K562 (cell line): ENCODE data around the gene OMA1. TPM values are rescaled to one million over a fixed set of nuclear protein-coding genes. Genes with fewer than 3 reads are reported as not detected.
A peak's percentile ranks its signal among the peaks of the same experiment; 100 is the strongest.
"Not testable (repeated sequence)": the region's sequence is repeated elsewhere in the genome, so short reads cannot be mapped to it uniquely, and the experiment has no call there.

Experiments
- ATAC-seq: fragments of 200-7000 bp; cut with Tn5 transposase; 3 replicates; pipeline ENCODE4 v1.9.1; 2020; ENCODE audit warnings: moderate library complexity
- BruUV-seq: library from RNA; stranded (reverse); fragments of 400-500 nt; replicated peaks from 2 replicates; lab custom pipeline; 2021; lab: Mats Ljungman, UMichigan
- CTCF ChIA-PET: fragments of 300-600 bp; formaldehyde crosslinking; extraction: SDS; loops from one replicate; lab custom pipeline; 2021; ENCODE audit warnings: low intra/inter-chr PET ratio; lab: Yijun Ruan, JAX
- POLR2A ChIA-PET: fragments of 300-600, 350-650 bp; sonication (Branson Sonifier 250); formaldehyde crosslinking; extraction: SDS; loops from one replicate; lab custom pipeline; 2021; ENCODE audit warnings: antibody characterized with exemption, inconsistent platforms; lab: Yijun Ruan, JAX
- DNase-seq, 4 experiments: peaks; one replicate each; pipeline versions ENCODE4 v3.0.0 to v3.0.0-alpha.2; 2011 to 2018; ENCODE audit warnings: low spot score in 3 of 4, mixed read lengths in 3 of 4; ENCODE audit errors: extremely low read depth in 1 of 4
- FAIRE-seq: peaks from 2 replicates; lab custom pipeline; 2011; peaks lifted over from hg19 to GRCh38; lab: Jason Lieb, UNC
- H2AFZ ChIP-seq: 2 replicates; pipeline ENCODE4 v1.6.0; 2011; ENCODE audit warnings: low read depth, low read length, control low read depth, inconsistent platforms
- H3K27ac ChIP-seq: fragments of 200-600 bp; 3 replicates; pipeline ENCODE4 v1.8.0; 2011; ENCODE audit warnings: low read depth, mild to moderate bottlenecking, control low read depth, inconsistent platforms, low read length, moderate library complexity, mixed read lengths; ENCODE audit errors: extremely low read depth
- H3K27me3 ChIP-seq, 2 experiments: fragments of 300-600 bp in 1 of 2; 2 replicates in 1 of 2; 3 replicates in 1 of 2; pipeline versions ENCODE4 v1.6.0 to v1.8.0; 2011; ENCODE audit warnings: inconsistent platforms in 2 of 2, low read length in 2 of 2, mild to moderate bottlenecking in 1 of 2, mixed read lengths in 1 of 2, moderate library complexity in 1 of 2; ENCODE audit not compliant: control insufficient read depth in 2 of 2, insufficient read depth in 2 of 2
- H3K36me3 ChIP-seq: fragments of 300-600 bp; 3 replicates; pipeline ENCODE4 v1.8.0; 2011; ENCODE audit warnings: mild to moderate bottlenecking, low read length, inconsistent platforms; ENCODE audit not compliant: control insufficient read depth, insufficient read depth
- H3K4me1 ChIP-seq, 2 experiments: fragments of 200-600 bp in 1 of 2; replicated peaks in 1 of 2; 2 replicates in 1 of 2; 3 replicates in 1 of 2; pipeline versions ENCODE4 v1.5.1 to v1.8.0; 2011; ENCODE audit warnings: inconsistent platforms in 2 of 2, low read length in 2 of 2, mild to moderate bottlenecking in 1 of 2, mixed read lengths in 1 of 2, moderate library complexity in 1 of 2; ENCODE audit not compliant: control insufficient read depth in 2 of 2, insufficient read depth in 2 of 2
- H3K4me2 ChIP-seq: 2 replicates; pipeline ENCODE4 v1.6.1; 2011; ENCODE audit warnings: low read length, control low read depth, inconsistent platforms, mixed read lengths; ENCODE audit not compliant: insufficient read depth
- H3K4me3 ChIP-seq: fragments of 200-600 bp; sonication (generic), shearing (Covaris generic); 2 replicates; pipeline ENCODE4 v1.5.1; 2016; ENCODE audit warnings: control low read depth, inconsistent platforms
- H3K79me2 ChIP-seq: fragments of 200-600 bp; 3 replicates; pipeline ENCODE4 v1.8.0; 2011; ENCODE audit warnings: low read length, inconsistent platforms; ENCODE audit not compliant: control insufficient read depth, insufficient read depth
- H3K9ac ChIP-seq, 2 experiments: 2 replicates each; pipeline versions ENCODE4 v1.6.0 to v1.6.1; 2011; ENCODE audit warnings: low read depth in 2 of 2, low read length in 2 of 2, control low read depth in 1 of 2, inconsistent platforms in 1 of 2, mild to moderate bottlenecking in 1 of 2, mixed read lengths in 1 of 2; ENCODE audit not compliant: insufficient read depth in 1 of 2
- H3K9me1 ChIP-seq: one replicate; pipeline ENCODE4 v1.6.0; 2011; ENCODE audit warnings: inconsistent platforms, mild to moderate bottlenecking, low read length, moderate library complexity; ENCODE audit not compliant: control insufficient read depth, insufficient read depth
- H3K9me3 ChIP-seq: replicated peaks from 2 replicates; pipeline ENCODE4 v1.5.1; 2011; ENCODE audit warnings: low read depth, low read length, inconsistent platforms; ENCODE audit not compliant: control insufficient read depth, insufficient read depth
- H4K20me1 ChIP-seq: replicated peaks from 2 replicates; pipeline ENCODE4 v1.6.1; 2011; ENCODE audit warnings: low read length, inconsistent platforms, mixed read lengths; ENCODE audit not compliant: control insufficient read depth, insufficient read depth
- BMI1 ChIP-seq: fragments of 150-350 bp; IDR thresholded peaks from 2 replicates; pipeline ENCODE4 v1.6.1; 2014; ENCODE audit warnings: low read length
- ELF4 ChIP-seq: fragments of 450-650 bp; formaldehyde crosslinking; IDR thresholded peaks from 2 replicates; pipeline ENCODE4 v1.4.0; 2022; ENCODE audit warnings: missing genetic modification characterization
- MLLT1 ChIP-seq, 2 experiments: fragments of 450-650 bp; IDR thresholded peaks; 2 replicates each; pipeline ENCODE4 v1.6.1; 2016
- NFXL1 ChIP-seq: fragments of 450-650 bp; formaldehyde crosslinking; IDR thresholded peaks from 2 replicates; pipeline ENCODE4 v1.4.0; 2021; ENCODE audit warnings: mild to moderate bottlenecking
- RB1 ChIP-seq: fragments of 450-650 bp; IDR thresholded peaks from 2 replicates; pipeline ENCODE4 v1.6.1; 2017; ENCODE audit warnings: low read depth, mild to moderate bottlenecking
- RFX7 ChIP-seq: fragments of 250-450 bp; sonication (Bioruptor Pico); IDR thresholded peaks from 2 replicates; pipeline ENCODE4 v1.5.1; 2021; ENCODE audit warnings: mild to moderate bottlenecking
- SRSF1 ChIP-seq: fragments of 200-400 bp; formaldehyde crosslinking; IDR thresholded peaks from 2 replicates; pipeline ENCODE4 v1.6.1; 2017; ENCODE audit warnings: mild to moderate bottlenecking, low read depth, low read length, moderate library complexity
- ZKSCAN3 ChIP-seq: fragments of 250-450 bp; sonication (Bioruptor Pico); IDR thresholded peaks from 2 replicates; pipeline ENCODE4 v1.4.0; 2020
- ZNF184 ChIP-seq: sonication (generic); formaldehyde crosslinking; IDR thresholded peaks from 2 replicates; pipeline ENCODE4 v1.5.0; 2020; ENCODE audit warnings: missing genetic modification reagents
- WGBS: fragments of 100-300 bp; shearing (Covaris generic); methylation state at CpG from one replicate; pipeline ENCODE4 v1.1.6; 2016; ENCODE audit warnings: low coverage, mixed read lengths; ENCODE audit not compliant: insufficient coverage; ENCODE audit errors: missing lambda C conversion rate; 5-methylcytosine and 5-hydroxymethylcytosine counted together
- in situ Hi-C: fragments of 300-500 bp; cut with MboI; formaldehyde crosslinking; loops from 4 replicates; pipeline ENCODE4 v1.15.0; 2018; ENCODE audit warnings: inconsistent platforms, mixed read lengths
- intact Hi-C: fragments of 100-400 bp; cut with micrococcal nuclease; formaldehyde crosslinking; loops from 2 replicates; pipeline ENCODE4 v1.14.2; 2022
- polyA plus RNA-seq, 8 experiments: library from polyadenylated mRNA; depleted of rRNA in 4 of 8; stranded (reverse) in 5 of 8; unstranded in 3 of 8; fragments of >200 nt; fragmentation: Nextera tagmentation in 2 of 8; fragmentation: Illumina TruSeq in 1 of 8; extraction: Ambion mirVana in 2 of 8; extraction: Trizol in 1 of 8; gene quantifications; 2 replicates each; pipeline versions ENCODE4 v1.2.1 to v1.2.3, GENCODE V29; 2011 to 2014; ENCODE audit warnings: inconsistent platforms in 1 of 8, missing spikeins in 1 of 8
- total RNA-seq, 7 experiments: library from RNA; depleted of rRNA in 6 of 7; stranded (reverse); fragments of >200 nt in 6 of 7; fragmentation: Illumina TruSeq in 2 of 7; extraction: Trizol in 2 of 7; gene quantifications; 2 replicates each; pipeline versions ENCODE4 v1.2.1 to v1.2.3, GENCODE V29; 2011 to 2021; ENCODE audit warnings: low replicate concordance in 1 of 7
- TF ChIP-seq, protein P1 (sequence below): fragments of 450-650 bp; formaldehyde crosslinking; IDR thresholded peaks from 2 replicates; pipeline ENCODE4 v1.4.0; 2022; ENCODE audit warnings: mild to moderate bottlenecking, moderate library complexity

OMA1 gene
- total and polyA plus RNA-seq, 9 of the 15 experiments (the other 6 are each of a cell fraction or from before 2014, with no cell fraction given): 16.6 to 51.5 (median 33.5) TPM

DNA sequence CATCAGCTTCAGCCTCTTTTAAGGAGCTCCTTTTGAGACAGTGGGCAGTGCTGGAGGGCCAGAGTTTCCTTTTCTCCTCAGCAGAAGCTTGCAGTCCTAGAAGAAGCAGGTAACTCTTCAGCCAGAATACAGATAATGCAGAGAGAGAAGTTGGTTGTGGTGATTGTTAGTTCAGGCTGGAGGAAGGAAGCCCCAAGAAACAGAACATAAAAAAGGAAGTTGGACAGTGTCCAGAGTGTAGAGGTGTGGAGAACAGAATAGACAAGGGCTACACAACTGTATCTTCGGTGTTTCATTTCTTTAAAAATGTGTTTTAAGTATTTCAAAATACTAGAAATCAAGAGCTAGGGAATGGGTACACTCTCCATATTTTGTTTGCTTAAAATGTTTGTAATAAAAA, 37.0 kb upstream of the OMA1 start:
- Histone ChIP-seq H4K20me1 (no peaks in the 10 kb centered on the region; the same call in 1 of the 2 replicates), H3K9me1 (no peaks in the 10 kb centered on the region), H2AFZ (no peak overlapping the region), H3K27ac (no peak overlapping the region), H3K79me2 (no peaks in the 10 kb centered on the region), H3K9ac (no peak overlapping the region), H3K27me3 (peaks cover 0 to 3% of the 10 kb centered on the region in 2 experiments; a peak in 1 of 5 replicates), H3K4me3 (no peak overlapping the region), H3K36me3 (no peaks in the 10 kb centered on the region), H3K9me3 (no peaks in the 10 kb centered on the region), H3K4me2 (no peak overlapping the region), H3K4me1 (peaks cover 0 to 12% of the 10 kb centered on the region in 2 experiments; a peak in 2 of 5 replicates)
- 24% methylated on average over 1 of the region's 1 CpG for WGBS
- ChIA-PET CTCF (no interaction called here), POLR2A (interaction anchor here (0.7 to 1.5 kb wide), 3 partner anchors 9 to 81 kb away, joined by 3 read pairs; no protein-coding TSS in a partner anchor)
- peak; percentile 29 for FAIRE-seq
- intact Hi-C loops (no loop called here), in situ Hi-C loops (no loop called here)
- BruUV-seq: no TSS peak
- DNase-seq: peak in 1 of 4 experiments; percentile 17
- peak; percentile 41; the same call in 2 of the 3 replicates for ATAC-seq
- TF ChIP-seq, protein P1, sequence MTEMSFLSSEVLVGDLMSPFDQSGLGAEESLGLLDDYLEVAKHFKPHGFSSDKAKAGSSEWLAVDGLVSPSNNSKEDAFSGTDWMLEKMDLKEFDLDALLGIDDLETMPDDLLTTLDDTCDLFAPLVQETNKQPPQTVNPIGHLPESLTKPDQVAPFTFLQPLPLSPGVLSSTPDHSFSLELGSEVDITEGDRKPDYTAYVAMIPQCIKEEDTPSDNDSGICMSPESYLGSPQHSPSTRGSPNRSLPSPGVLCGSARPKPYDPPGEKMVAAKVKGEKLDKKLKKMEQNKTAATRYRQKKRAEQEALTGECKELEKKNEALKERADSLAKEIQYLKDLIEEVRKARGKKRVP (CRISPR knock-in tag): no peak
- TF ChIP-seq ZNF184: no peak
- TF ChIP-seq SRSF1: no peak
- TF ChIP-seq RFX7 (CRISPR knock-in tag): no peak
- TF ChIP-seq ELF4 (CRISPR knock-in tag): no peak
- no peak for TF ChIP-seq NFXL1
- no peak for TF ChIP-seq ZKSCAN3 (CRISPR knock-in tag)
- no peak for TF ChIP-seq MLLT1 (IDR thresholded peaks at IDR 0.05)
- TF ChIP-seq RB1: no peak
- no peak for TF ChIP-seq BMI1

DNA sequence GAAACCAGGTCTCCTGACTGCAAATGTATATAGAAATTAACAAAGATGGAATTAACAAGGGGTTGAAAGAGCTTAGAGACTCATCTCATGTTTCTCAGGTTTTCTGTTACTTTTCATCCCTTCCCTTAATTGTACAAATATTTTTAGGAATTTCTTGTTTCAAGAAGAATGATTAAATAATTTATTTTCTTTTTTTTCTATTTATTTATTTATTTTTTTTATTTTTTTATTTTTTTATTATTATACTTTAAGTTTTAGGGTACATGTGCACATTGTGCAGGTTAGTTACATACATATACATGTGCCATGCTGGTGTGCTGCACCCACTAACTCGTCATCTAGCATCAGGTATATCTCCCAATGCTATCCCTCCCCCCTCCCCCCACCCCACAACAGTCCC, 35.6 kb upstream of the OMA1 start:
- BruUV-seq, CTCF ChIA-PET: not testable (repeated sequence)
- no CpG with 5 or more reads among the region's 1 CpG for WGBS

More for the DNA sequence above, 35.6 kb upstream of the OMA1 start:
- H3K36me3 ChIP-seq, H3K79me2 ChIP-seq, H4K20me1 ChIP-seq, in situ Hi-C loops, FAIRE-seq, DNase-seq, H3K9ac ChIP-seq, H2AFZ ChIP-seq, H3K27ac ChIP-seq, H3K9me1 ChIP-seq, intact Hi-C loops, H3K27me3 ChIP-seq, H3K4me3 ChIP-seq, H3K4me2 ChIP-seq, POLR2A ChIA-PET, H3K9me3 ChIP-seq, ATAC-seq: not testable (repeated sequence)
- H3K4me1 ChIP-seq: peaks cover 4 to 12% of the 10 kb centered on the region in 2 experiments; a peak in 3 of 5 replicates
